ENCODE measurements around the gene NXPH3. TPM values are rescaled to one million over a fixed set of nuclear protein-coding genes. Genes with fewer than 3 reads are reported as not detected.

Gene NXPH3
- total RNA-seq, result under 1 TPM in 1 of 3 donors, not detected in 2; 0.19 TPM

GRCh38 chr17:49575679-49576087, at the start of gene NXPH3:
NXPH3 (plus strand) TSS chr17:49575871; CDS start chr17:49576220, 349 bp downstream.
- peaks cover 4% of the 10 kb centered on the region for H3K4me1 Mint-ChIP-seq (ENCODE audit: low read depth)
- H3K9me3 Mint-ChIP-seq, result no peaks in the 10 kb centered on the region
- H3K4me3 Mint-ChIP-seq, result peak within 1 kb of the TSS; percentile 65
- H3K27me3 Mint-ChIP-seq (ENCODE audit: low read depth), result peaks cover 53% of the 10 kb centered on the region
- H3K36me3 Mint-ChIP-seq (ENCODE audit: insufficient read depth), result no peaks in the 10 kb centered on the region
- DNase-seq (peak; percentile 57), ATAC-seq (peak; percentile 83 to 88)

GRCh38 chr17:49527927-49528651, 47.6 kb upstream of the NXPH3 start:
- DNase-seq (no peak), ATAC-seq (no peak)
- Mint-ChIP-seq H3K9me3 (no peaks in the 10 kb centered on the region), H3K27me3 (ENCODE audit: low read depth) (peaks cover 11% of the 10 kb centered on the region), H3K36me3 (ENCODE audit: insufficient read depth) (no peaks in the 10 kb centered on the region), H3K4me1 (ENCODE audit: low read depth) (peaks cover 6% of the 10 kb centered on the region), H3K4me3 (no peak overlapping the region)

- no peak for ATAC-seq
- no peaks in the 10 kb centered on the region for H3K36me3 Mint-ChIP-seq (ENCODE audit: insufficient read depth)
These were observed 46.7 kb upstream of the NXPH3 start for GRCh38 chr17:49528966-49529365.

GRCh38 chr17:49530118-49530517, 45.6 kb upstream of the NXPH3 start:
- H3K9me3 Mint-ChIP-seq, result no peaks in the 10 kb centered on the region
- DNase-seq (no peak), ATAC-seq (no peak)
- no peak overlapping the region for H3K4me3 Mint-ChIP-seq
- no peaks in the 10 kb centered on the region for H3K4me1 Mint-ChIP-seq (ENCODE audit: low read depth)
- H3K36me3 Mint-ChIP-seq (ENCODE audit: insufficient read depth), result no peaks in the 10 kb centered on the region
- peaks cover 23% of the 10 kb centered on the region for H3K27me3 Mint-ChIP-seq (ENCODE audit: low read depth)

More at GRCh38 chr17:49528966-49529365, 46.7 kb upstream of the NXPH3 start:
- no peak overlapping the region for H3K4me3 Mint-ChIP-seq
- H3K9me3 Mint-ChIP-seq, result no peaks in the 10 kb centered on the region
- no peaks in the 10 kb centered on the region for H3K4me1 Mint-ChIP-seq (ENCODE audit: low read depth)
- H3K27me3 Mint-ChIP-seq (ENCODE audit: low read depth), result peaks cover 19% of the 10 kb centered on the region
- DNase-seq, result no peak

GRCh38 chr17:49543860-49544259, 31.8 kb upstream of the NXPH3 start:
- no peaks in the 10 kb centered on the region for H3K36me3 Mint-ChIP-seq (ENCODE audit: insufficient read depth)

GRCh38 chr17:49545007-49545660, 30.5 kb upstream of the NXPH3 start:
- Mint-ChIP-seq H3K27me3 (ENCODE audit: low read depth) (peaks cover 14% of the 10 kb centered on the region), H3K36me3 (ENCODE audit: insufficient read depth) (no peaks in the 10 kb centered on the region), H3K4me1 (ENCODE audit: low read depth) (no peaks in the 10 kb centered on the region), H3K9me3 (peaks cover 10% of the 10 kb centered on the region), H3K4me3 (no peak overlapping the region)
- ATAC-seq (no peak), DNase-seq (no peak)

More at GRCh38 chr17:49543860-49544259, 31.8 kb upstream of the NXPH3 start:
- Mint-ChIP-seq H3K4me1 (ENCODE audit: low read depth) (no peaks in the 10 kb centered on the region), H3K9me3 (peaks cover 10% of the 10 kb centered on the region), H3K27me3 (ENCODE audit: low read depth) (peaks cover 9% of the 10 kb centered on the region), H3K4me3 (no peak overlapping the region)
- no peak for ATAC-seq
- no peak for DNase-seq

- peaks cover 9% of the 10 kb centered on the region for H3K9me3 Mint-ChIP-seq
- DNase-seq (no peak), ATAC-seq (no peak)
- no peaks in the 10 kb centered on the region for H3K36me3 Mint-ChIP-seq (ENCODE audit: insufficient read depth)
- peaks cover 14% of the 10 kb centered on the region for H3K27me3 Mint-ChIP-seq (ENCODE audit: low read depth)
- H3K4me3 Mint-ChIP-seq, result no peak overlapping the region
- H3K4me1 Mint-ChIP-seq (ENCODE audit: low read depth), result no peaks in the 10 kb centered on the region
These were observed 29.7 kb upstream of the NXPH3 start for GRCh38 chr17:49545806-49546545.

- H3K4me1 Mint-ChIP-seq (ENCODE audit: low read depth), result no peaks in the 10 kb centered on the region
- no peaks in the 10 kb centered on the region for H3K36me3 Mint-ChIP-seq (ENCODE audit: insufficient read depth)
- peaks cover 14% of the 10 kb centered on the region for H3K27me3 Mint-ChIP-seq (ENCODE audit: low read depth)
- DNase-seq (no peak), ATAC-seq (no peak)
- peaks cover 3% of the 10 kb centered on the region for H3K9me3 Mint-ChIP-seq
- no peak overlapping the region for H3K4me3 Mint-ChIP-seq
These were observed 28.8 kb upstream of the NXPH3 start for GRCh38 chr17:49546546-49547535.

- no peaks in the 10 kb centered on the region for H3K36me3 Mint-ChIP-seq (ENCODE audit: insufficient read depth)
- no peaks in the 10 kb centered on the region for H3K9me3 Mint-ChIP-seq
- no peaks in the 10 kb centered on the region for H3K4me1 Mint-ChIP-seq (ENCODE audit: low read depth)
- ATAC-seq, result no peak
- no peak overlapping the region for H3K4me3 Mint-ChIP-seq
- DNase-seq, result no peak
- H3K27me3 Mint-ChIP-seq (ENCODE audit: low read depth), result peaks cover 12% of the 10 kb centered on the region
These were observed 28.1 kb upstream of the NXPH3 start for GRCh38 chr17:49547566-49547965.

- H3K4me3 Mint-ChIP-seq, result no peak overlapping the region
- H3K4me1 Mint-ChIP-seq (ENCODE audit: low read depth), result no peaks in the 10 kb centered on the region
- H3K36me3 Mint-ChIP-seq (ENCODE audit: insufficient read depth), result no peaks in the 10 kb centered on the region
- H3K27me3 Mint-ChIP-seq (ENCODE audit: low read depth), result peaks cover 12% of the 10 kb centered on the region
- ATAC-seq, result no peak
- H3K9me3 Mint-ChIP-seq, result no peaks in the 10 kb centered on the region
- DNase-seq, result no peak
These were observed 27.6 kb upstream of the NXPH3 start for GRCh38 chr17:49548051-49548505.

- H3K36me3 Mint-ChIP-seq (ENCODE audit: insufficient read depth), result no peaks in the 10 kb centered on the region
- H3K27me3 Mint-ChIP-seq (ENCODE audit: low read depth), result peaks cover 9% of the 10 kb centered on the region
- no peaks in the 10 kb centered on the region for H3K9me3 Mint-ChIP-seq
- DNase-seq (no peak), ATAC-seq (no peak)
- H3K4me1 Mint-ChIP-seq (ENCODE audit: low read depth), result no peaks in the 10 kb centered on the region
- H3K4me3 Mint-ChIP-seq, result no peak overlapping the region
These were observed 27.0 kb upstream of the NXPH3 start for GRCh38 chr17:49548506-49549310.

- Mint-ChIP-seq H3K4me3 (no peak overlapping the region), H3K4me1 (ENCODE audit: low read depth) (no peaks in the 10 kb centered on the region), H3K9me3 (no peaks in the 10 kb centered on the region), H3K36me3 (ENCODE audit: insufficient read depth) (no peaks in the 10 kb centered on the region), H3K27me3 (ENCODE audit: low read depth) (peaks cover 7% of the 10 kb centered on the region)
- DNase-seq (no peak), ATAC-seq (no peak)
These were observed 26.4 kb upstream of the NXPH3 start for GRCh38 chr17:49549311-49549605.

All from activated T-cell treated with anti-CD3 and anti-CD28 coated beads, Interleukin-2, amount 50 U/mL, for 4 hours (primary cell).